ENCODE data around the gene MT1F.

Gene MT1F

GRCh38 chr16:56679818-56680217 is 22.1 kb downstream of the MT1F start:
- Mint-ChIP-seq H3K4me3 (no peak overlapping the region), H3K4me1 (ENCODE audit: low read depth) (peaks cover 28% of the 10 kb centered on the region), H3K27me3 (ENCODE audit: low read depth) (peaks cover 10% of the 10 kb centered on the region), H3K36me3 (ENCODE audit: low read depth) (no peaks in the 10 kb centered on the region), H3K9me3 (no peaks in the 10 kb centered on the region), H3K27ac (no peak overlapping the region)
- DNase-seq (ENCODE audit: low spot score): no peak

DNA sequence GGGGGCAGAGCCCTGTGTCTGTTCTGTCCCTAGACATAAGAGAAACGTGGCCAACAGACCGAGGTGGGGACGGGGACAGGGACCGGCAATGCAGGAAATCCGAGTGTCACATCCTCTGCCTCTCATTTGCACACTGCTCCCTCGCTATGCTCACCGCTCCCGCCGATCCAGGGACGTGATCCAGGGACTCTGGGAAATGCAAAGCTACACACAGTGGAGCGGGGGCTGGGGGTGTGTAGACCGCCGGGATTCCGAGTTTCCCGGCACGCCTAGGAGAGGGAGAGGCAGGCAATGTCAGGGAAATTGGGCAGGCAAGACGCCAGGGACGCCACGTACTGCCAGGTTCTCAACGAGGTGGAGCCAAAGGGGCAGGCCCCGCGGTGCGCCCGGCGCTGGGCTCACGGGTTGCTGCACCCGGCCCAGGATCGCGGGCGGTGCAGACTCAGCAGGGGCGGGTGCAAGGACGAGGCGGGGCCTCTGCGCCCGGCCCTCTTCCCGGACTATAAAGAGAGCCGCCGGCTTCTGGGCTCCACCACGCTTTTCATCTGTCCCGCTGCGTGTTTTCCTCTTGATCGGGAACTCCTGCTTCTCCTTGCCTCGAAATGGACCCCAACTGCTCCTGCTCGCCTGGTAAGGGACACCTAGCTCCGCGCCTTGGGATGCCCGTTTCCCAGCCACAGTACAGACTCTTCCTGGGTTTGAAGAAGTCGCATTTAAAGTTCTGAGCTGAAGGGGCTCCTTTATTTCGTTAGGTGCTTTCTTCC is 24.4 kb downstream of the MT1F start, which contains the start of gene MT1X:
MT1X (plus strand) TSS at position 532 of the 764 bp plus-strand sequence; CDS start at position 603, 71 bp downstream.
- Mint-ChIP-seq H3K27me3 (ENCODE audit: low read depth) (no peaks in the 10 kb centered on the region), H3K36me3 (ENCODE audit: low read depth) (peaks cover 3% of the 10 kb centered on the region), H3K9me3 (peaks cover 4% of the 10 kb centered on the region), H3K4me3 (peak within 1 kb of the TSS; percentile 96), H3K4me1 (ENCODE audit: low read depth) (peaks cover 16% of the 10 kb centered on the region), H3K27ac (peak within 1 kb of the TSS; percentile 92)
- peak; percentile 89 for DNase-seq (ENCODE audit: low spot score)

- H3K36me3 Mint-ChIP-seq (ENCODE audit: low read depth): peaks cover 3% of the 10 kb centered on the region
- peak overlapping the region; percentile 92 for H3K27ac Mint-ChIP-seq
- peaks cover 16% of the 10 kb centered on the region for H3K4me1 Mint-ChIP-seq (ENCODE audit: low read depth)
- H3K4me3 Mint-ChIP-seq: peak overlapping the region; percentile 96
- DNase-seq (ENCODE audit: low spot score): no peak
- no peaks in the 10 kb centered on the region for H3K27me3 Mint-ChIP-seq (ENCODE audit: low read depth)
- peaks cover 4% of the 10 kb centered on the region for H3K9me3 Mint-ChIP-seq
These were observed 25.1 kb downstream of the MT1F start for GRCh38 chr16:56682703-56683397.

DNA sequence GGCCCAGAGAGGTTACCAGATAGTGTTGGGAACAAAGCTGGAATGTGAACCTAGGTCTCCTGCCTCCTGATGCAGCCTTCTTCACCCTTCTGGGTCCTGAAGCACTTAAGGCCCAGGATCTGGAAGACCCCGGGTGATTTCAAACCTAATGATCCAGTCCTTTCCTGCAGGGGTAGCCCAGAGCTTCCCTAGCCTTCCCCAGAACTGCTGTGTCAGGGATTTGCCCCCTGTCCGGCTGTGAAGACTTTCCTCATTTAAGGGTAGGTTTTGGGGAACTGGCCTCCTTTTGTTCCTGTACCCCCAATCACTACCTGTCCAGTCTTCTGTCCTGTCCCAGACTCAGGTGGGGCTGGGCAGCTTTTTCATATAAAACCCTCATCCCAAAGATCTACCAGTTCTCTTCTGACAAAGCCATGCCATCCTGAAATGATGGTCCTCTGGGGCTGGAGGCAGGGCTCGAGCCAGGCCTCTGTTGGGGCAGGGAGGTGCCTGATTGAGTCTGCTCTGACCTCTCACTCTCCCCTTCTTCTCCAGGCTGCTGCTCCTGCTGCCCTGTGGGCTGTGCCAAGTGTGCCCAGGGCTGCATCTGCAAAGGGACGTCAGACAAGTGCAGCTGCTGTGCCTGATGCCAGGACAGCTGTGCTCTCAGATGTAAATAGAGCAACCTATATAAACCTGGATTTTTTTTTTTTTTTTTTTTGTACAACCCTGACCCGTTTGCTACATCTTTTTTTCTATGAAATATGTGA is 25.8 kb downstream of the MT1F start:
- peaks cover 3% of the 10 kb centered on the region for H3K36me3 Mint-ChIP-seq (ENCODE audit: low read depth)
- DNase-seq (ENCODE audit: low spot score): no peak
- no peak overlapping the region for H3K27ac Mint-ChIP-seq
- H3K27me3 Mint-ChIP-seq (ENCODE audit: low read depth): no peaks in the 10 kb centered on the region
- H3K9me3 Mint-ChIP-seq: peaks cover 4% of the 10 kb centered on the region
- peak overlapping the region; percentile 96 for H3K4me3 Mint-ChIP-seq
- H3K4me1 Mint-ChIP-seq (ENCODE audit: low read depth): peaks cover 16% of the 10 kb centered on the region

DNA sequence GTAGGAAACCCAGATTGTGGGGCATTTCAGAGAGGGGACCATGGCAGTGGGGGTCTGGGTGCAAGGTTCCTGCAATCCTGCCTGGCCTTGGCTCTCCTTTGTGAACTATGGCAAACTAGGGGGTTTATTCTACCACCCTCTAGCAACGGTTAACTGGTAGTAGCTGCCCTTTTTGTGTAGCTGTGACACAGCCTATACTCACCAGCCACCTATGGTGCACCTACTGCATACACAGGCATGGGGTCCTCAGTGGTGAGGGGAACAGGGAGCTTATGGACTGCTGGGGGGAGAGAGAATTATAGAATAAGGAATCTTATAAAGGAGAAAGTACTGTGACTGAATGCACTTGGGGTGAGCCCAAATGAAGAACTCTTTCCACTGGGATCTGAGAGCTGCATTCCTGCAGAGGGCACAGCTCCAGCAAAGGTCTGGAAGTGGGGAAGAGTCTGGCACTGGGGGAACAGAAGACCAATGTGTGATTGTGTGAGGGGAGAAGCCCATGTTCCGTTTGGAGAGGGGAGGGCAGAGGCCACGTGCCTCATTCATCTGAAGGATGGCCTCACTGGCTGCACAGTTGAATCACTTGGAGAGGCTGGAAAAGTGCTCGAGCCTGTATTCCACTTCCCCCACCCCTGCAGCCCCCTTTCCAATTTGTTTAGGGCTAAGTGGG is 26.6 kb downstream of the MT1F start:
- peaks cover 3% of the 10 kb centered on the region for H3K36me3 Mint-ChIP-seq (ENCODE audit: low read depth)
- peaks cover 2% of the 10 kb centered on the region for H3K27me3 Mint-ChIP-seq (ENCODE audit: low read depth)
- peaks cover 16% of the 10 kb centered on the region for H3K4me1 Mint-ChIP-seq (ENCODE audit: low read depth)
- no peak overlapping the region for H3K27ac Mint-ChIP-seq
- peaks cover 4% of the 10 kb centered on the region for H3K9me3 Mint-ChIP-seq
- H3K4me3 Mint-ChIP-seq: peak overlapping the region; percentile 96
- no peak for DNase-seq (ENCODE audit: low spot score)

- Mint-ChIP-seq H3K4me1 (ENCODE audit: low read depth) (peaks cover 16% of the 10 kb centered on the region), H3K27ac (no peak overlapping the region), H3K4me3 (no peak overlapping the region), H3K27me3 (ENCODE audit: low read depth) (peaks cover 2% of the 10 kb centered on the region), H3K36me3 (ENCODE audit: low read depth) (peaks cover 3% of the 10 kb centered on the region), H3K9me3 (peaks cover 4% of the 10 kb centered on the region)
- DNase-seq (ENCODE audit: low spot score): no peak
These were observed 27.3 kb downstream of the MT1F start for GRCh38 chr16:56684926-56685590.

DNA sequence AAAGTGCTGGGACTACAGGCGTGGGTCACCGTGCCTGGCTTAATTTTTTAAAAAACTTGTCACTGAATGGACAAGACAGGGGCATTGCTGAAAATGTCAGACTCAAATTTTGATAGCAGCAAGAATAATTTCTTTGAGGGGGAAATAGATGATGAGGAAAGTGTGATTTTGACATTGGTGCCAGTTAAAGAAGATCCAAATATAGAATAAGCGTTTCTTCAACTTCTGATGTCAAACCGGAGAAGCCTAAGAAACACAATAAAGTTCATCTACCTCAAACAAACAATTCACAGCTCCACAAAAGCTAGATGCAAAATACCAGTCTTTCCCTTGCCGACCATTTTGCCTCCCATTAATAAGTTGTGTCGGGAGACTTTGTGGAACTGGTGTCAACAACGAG is 29.0 kb downstream of the MT1F start:
- no peak for DNase-seq (ENCODE audit: low spot score)
- Mint-ChIP-seq H3K4me1 (ENCODE audit: low read depth) (peaks cover 11% of the 10 kb centered on the region), H3K4me3 (no peak overlapping the region), H3K9me3 (peaks cover 9% of the 10 kb centered on the region), H3K27ac (no peak overlapping the region), H3K36me3 (ENCODE audit: low read depth) (peaks cover 3% of the 10 kb centered on the region), H3K27me3 (ENCODE audit: low read depth) (peaks cover 5% of the 10 kb centered on the region)

DNA sequence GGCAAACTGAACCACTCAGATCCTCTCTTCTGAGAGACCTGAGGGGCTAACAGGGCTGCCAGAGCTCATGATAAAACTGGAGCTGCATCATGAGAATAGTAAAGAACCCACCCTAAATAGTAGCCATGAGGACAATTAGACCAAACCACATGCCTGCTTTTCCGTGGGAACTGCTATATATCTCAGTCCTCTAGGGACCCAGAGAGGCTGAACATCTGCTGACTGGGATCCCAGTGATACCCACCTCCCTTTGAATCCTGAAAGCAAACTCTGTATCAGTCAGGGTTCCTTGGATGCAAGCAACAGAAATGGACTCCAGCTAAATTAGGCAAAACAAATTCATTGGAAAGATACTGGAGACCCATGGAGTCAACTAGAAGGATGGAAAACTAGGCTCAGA is 31.0 kb downstream of the MT1F start:
- no peak overlapping the region for H3K27ac Mint-ChIP-seq

GRCh38 chr16:56689171-56689570 is 31.4 kb downstream of the MT1F start:
- H3K4me1 Mint-ChIP-seq (ENCODE audit: low read depth): no peaks in the 10 kb centered on the region
- no peak overlapping the region for H3K4me3 Mint-ChIP-seq
- peaks cover 3% of the 10 kb centered on the region for H3K36me3 Mint-ChIP-seq (ENCODE audit: low read depth)
- no peak for DNase-seq (ENCODE audit: low spot score)
- no peak overlapping the region for H3K27ac Mint-ChIP-seq
- peaks cover 5% of the 10 kb centered on the region for H3K27me3 Mint-ChIP-seq (ENCODE audit: low read depth)
- peaks cover 9% of the 10 kb centered on the region for H3K9me3 Mint-ChIP-seq

More for the DNA sequence above, 31.0 kb downstream of the MT1F start:
- DNase-seq (ENCODE audit: low spot score): no peak
- Mint-ChIP-seq H3K27me3 (ENCODE audit: low read depth) (peaks cover 5% of the 10 kb centered on the region), H3K9me3 (peaks cover 9% of the 10 kb centered on the region), H3K4me1 (ENCODE audit: low read depth) (peaks cover under 1% of the 10 kb centered on the region), H3K36me3 (ENCODE audit: low read depth) (peaks cover 3% of the 10 kb centered on the region), H3K4me3 (no peak overlapping the region)

DNA sequence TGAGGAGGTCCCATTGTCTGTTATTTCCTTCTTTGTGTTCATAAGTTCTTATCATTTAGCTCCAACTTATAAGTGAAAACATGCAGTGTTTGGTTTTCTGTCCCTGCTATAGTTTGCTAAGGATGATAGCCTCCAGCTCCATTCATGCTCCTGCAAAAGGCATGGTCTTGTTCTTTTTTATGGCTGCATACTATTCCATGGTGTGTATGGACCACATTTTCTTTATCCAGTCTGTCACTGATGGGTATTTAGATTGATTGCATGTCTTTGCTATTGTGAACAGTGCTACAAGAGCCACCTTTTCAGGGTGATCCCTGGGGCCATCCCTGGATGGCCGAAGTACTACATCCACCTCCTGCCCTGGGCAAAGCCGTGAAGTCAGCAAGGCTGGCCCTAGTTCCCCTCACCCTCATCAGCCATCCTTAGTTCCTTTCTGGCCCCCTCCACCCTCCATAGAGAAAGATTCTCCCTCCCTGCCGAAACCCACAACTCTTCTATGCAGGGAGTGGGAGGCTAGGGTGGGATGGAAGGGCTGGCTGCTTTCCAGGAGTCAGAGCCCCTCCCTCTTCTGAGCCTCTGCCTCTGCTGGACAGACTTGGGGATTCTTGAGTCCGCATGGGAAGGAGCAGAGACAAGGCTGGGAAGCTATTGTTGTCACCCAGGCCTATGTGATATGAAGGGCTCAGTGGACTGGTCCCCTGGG is 32.8 kb downstream of the MT1F start:
- H3K9me3 Mint-ChIP-seq: peaks cover 9% of the 10 kb centered on the region
- DNase-seq (ENCODE audit: low spot score): no peak
- no peak overlapping the region for H3K27ac Mint-ChIP-seq
- H3K4me1 Mint-ChIP-seq (ENCODE audit: low read depth): no peaks in the 10 kb centered on the region
- H3K27me3 Mint-ChIP-seq (ENCODE audit: low read depth): peaks cover 5% of the 10 kb centered on the region
- peaks cover 3% of the 10 kb centered on the region for H3K36me3 Mint-ChIP-seq (ENCODE audit: low read depth)
- no peak overlapping the region for H3K4me3 Mint-ChIP-seq

- H3K27me3 Mint-ChIP-seq (ENCODE audit: low read depth): peaks cover 5% of the 10 kb centered on the region
- no peak overlapping the region for H3K4me3 Mint-ChIP-seq
- no peak for DNase-seq (ENCODE audit: low spot score)
- peaks cover 5% of the 10 kb centered on the region for H3K9me3 Mint-ChIP-seq
- H3K27ac Mint-ChIP-seq: no peak overlapping the region
- no peaks in the 10 kb centered on the region for H3K36me3 Mint-ChIP-seq (ENCODE audit: low read depth)
- H3K4me1 Mint-ChIP-seq (ENCODE audit: low read depth): no peaks in the 10 kb centered on the region
These were observed 34.1 kb downstream of the MT1F start for GRCh38 chr16:56691885-56692284.

GRCh38 chr16:56695246-56695645 is 37.5 kb downstream of the MT1F start:
- no peak for DNase-seq (ENCODE audit: low spot score)
- Mint-ChIP-seq H3K9me3 (peaks cover 5% of the 10 kb centered on the region), H3K4me3 (no peak overlapping the region)

More at GRCh38 chr16:56695246-56695645, 37.5 kb downstream of the MT1F start:
- no peaks in the 10 kb centered on the region for H3K4me1 Mint-ChIP-seq (ENCODE audit: low read depth)
- H3K27ac Mint-ChIP-seq: no peak overlapping the region
- H3K36me3 Mint-ChIP-seq (ENCODE audit: low read depth): no peaks in the 10 kb centered on the region
- H3K27me3 Mint-ChIP-seq (ENCODE audit: low read depth): peaks cover 4% of the 10 kb centered on the region
